NOMO-1 treated with DMSO at 0.1 percent for 48 hours (cell line): ENCODE data around the gene PREX1.

Experiments used
- DNase-seq: peaks from one replicate; lab custom pipeline; 2025; ENCODE audit not compliant: unreplicated experiment; lab: John Stamatoyannopoulos, UW

The PREX1 gene

GRCh38 chr20:48667889-48668413, 159.8 kb downstream of the PREX1 start:
- no peak for DNase-seq

DNA sequence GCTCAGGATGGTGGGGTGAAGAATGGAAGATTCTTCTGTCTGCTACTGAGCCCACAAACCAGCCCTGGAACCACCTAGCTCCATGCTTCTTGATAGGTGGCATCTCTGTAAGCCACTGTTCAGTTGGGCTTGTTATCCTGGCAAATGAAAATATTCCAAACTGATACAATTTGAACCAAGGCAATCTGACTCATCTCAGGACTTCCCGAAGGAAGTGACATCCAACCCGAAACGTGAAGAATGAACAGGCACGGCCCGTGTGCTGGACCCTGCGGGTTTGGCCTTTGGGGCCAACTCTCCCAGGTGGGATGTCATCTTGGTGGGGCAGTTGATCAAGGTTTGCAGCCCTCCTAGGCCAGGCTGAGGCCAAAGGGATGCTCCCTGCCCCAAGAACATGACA, 160.3 kb downstream of the PREX1 start:
- DNase-seq: no peak

GRCh38 chr20:48665785-48666184, 162.0 kb downstream of the PREX1 start:
- DNase-seq: no peak

GRCh38 chr20:48662711-48663110, 165.1 kb downstream of the PREX1 start:
- no peak for DNase-seq

- DNase-seq: no peak
Measured at GRCh38 chr20:48661575-48662455, 166.0 kb downstream of the PREX1 start.

DNA sequence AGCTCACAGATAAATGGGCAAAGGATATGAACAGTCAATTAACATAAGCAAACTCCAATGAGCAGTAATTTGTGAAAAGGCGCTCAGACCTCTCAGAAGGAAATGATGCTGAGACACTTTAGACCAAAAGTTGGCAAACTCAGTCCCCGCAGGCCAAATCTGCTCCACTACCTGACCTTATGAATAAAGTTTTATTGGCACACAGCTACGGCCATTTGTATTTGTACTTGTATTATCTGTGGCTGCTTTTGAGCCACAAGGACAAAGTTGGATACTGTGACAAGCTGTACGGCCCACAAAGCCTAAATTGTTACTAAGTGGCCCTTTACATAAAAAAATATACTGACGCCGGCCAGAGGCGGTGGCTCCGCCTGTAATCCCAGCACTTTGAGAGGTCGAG, 167.0 kb downstream of the PREX1 start:
- DNase-seq: no peak

DNA sequence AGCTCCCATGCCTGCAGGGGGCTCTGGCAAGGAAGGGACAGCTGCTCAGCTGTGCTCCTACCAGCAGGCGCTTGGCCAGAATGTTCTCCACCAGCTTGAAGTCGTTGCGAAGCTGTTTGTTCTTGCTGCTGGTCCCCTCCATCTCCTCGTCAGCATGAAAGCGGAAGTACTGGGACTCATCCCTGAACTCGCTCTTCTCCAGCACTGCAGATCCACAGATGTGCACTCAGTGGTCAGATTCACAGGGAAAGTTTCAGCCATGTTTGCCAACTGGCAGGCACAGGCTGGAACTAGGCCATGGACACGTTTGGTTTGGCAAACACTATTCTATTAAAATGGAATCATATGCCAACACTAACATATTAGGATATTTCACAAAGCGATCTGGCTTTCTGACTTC, 167.9 kb downstream of the PREX1 start:
- no peak for DNase-seq

DNA sequence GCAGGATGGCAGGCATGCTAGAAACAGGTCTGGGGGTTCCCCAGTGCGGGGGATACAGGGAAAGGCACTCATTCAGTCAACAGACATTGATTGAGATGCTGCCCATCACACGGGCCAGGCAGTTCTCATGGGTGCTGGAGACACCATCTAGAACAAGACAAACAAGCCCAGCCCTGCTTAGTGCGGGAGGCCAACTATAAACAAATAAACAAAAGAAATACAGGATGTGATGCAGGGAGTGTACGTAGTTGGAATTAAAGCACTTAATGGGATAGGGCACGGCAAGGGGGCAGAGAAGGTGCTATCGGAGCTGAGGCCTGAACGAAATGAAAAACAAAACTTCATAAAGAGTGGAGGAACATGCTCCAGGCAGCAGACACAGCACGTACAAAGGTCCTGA, 169.3 kb downstream of the PREX1 start:
- DNase-seq: no peak

GRCh38 chr20:48658198-48658476, 169.7 kb downstream of the PREX1 start:
- no peak for DNase-seq

DNA sequence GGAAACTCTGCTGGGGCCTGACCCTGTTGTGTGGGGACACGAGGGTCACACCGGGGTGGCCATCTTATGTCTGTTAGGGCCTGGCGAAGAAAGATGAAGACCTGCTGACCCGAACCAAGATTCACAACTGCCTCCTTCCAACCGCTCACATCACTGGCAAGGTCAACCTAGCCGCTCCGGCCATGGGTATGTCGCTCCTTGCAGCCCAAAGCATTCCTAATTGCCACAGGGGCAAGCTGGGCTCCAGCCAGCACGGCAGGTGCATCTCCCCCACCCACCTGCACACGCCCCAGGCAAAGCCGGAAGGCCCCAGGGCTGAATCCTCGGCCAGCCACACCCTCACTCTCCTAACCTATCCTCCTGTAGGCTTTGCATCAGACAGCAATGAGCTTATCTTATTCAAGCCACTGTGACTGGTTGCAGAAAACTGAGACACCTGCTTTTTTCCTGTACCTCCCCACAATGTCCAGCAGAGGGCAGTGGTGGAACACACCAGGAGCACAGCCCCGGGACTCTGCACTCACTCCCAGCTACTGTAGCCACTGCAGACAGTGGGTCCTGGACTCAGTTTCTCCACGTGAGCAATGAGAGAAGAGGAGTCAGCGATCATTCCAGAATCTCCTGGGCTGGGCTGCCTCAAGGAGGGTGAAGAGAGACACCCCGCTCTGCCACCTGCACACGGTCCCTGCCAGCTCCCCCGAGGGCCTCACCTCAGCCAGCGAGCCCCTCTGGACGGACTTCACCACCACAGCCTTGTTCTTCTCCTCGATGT, 170.2 kb downstream of the PREX1 start:
- DNase-seq: peak; percentile 55

- DNase-seq: no peak
Measured at GRCh38 chr20:48656661-48657211, 171.1 kb downstream of the PREX1 start.

GRCh38 chr20:48656137-48656536, 171.7 kb downstream of the PREX1 start:
- no peak for DNase-seq

DNA sequence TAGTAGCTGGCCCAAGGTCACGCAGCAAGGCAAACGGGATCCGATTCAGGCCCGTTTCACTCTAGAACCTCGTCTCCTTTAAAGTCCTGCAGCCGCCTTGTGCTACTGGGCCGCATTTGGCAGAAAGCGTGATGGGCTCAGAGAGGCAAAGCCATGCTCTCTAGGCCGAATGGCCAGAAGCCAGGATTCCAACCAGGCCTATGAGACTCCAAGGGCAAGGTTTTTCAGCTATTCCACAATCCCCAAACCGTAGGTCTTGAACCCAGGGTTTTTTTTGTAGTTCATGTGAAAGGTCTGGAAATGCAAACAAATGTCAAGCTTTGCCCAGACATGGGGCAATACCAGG, 174.1 kb downstream of the PREX1 start:
- DNase-seq: no peak

- no peak for DNase-seq
Measured at GRCh38 chr20:48652961-48653705, 174.7 kb downstream of the PREX1 start.

DNA sequence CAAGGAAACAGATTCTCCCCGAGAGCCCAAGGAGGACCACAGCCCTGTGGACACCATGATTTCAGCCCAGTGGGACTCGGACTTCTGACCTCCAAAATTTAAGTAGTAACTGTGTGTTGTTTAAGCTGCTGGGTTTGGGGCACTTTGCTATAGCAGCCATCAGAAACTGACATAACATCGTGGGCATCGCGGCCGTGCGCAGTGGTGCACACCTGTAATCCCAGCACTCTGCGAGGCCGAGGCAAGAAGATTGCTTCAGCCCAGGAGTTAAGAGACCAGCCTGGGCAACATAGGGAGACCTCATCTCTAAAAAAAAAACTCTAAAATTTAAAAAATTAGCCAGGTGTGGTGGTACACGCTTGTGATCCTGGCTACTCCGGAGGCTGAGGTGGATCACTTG, 175.8 kb downstream of the PREX1 start:
- DNase-seq: no peak

- no peak for DNase-seq
Measured at GRCh38 chr20:48651271-48651670, 176.5 kb downstream of the PREX1 start.

DNA sequence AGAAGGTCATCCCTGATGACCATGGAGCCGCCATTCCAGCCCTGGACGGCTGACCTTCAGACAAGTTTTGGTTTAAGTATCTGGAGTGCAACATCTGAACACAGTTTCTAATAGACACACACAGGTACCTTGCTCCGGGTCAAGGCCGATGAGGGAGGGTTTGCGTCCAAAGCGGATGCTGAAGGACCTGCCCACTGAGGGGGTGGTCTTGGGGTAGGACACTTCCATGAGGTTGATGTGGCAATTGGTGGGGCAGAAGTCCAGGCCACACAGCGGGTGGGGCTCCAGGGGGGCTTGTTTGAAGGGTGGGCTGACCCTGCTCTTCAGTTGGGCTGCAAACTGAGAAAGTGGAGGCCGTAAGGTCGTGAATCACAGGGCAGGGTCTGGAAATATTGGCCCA, 177.9 kb downstream of the PREX1 start:
- no peak for DNase-seq

GRCh38 chr20:48649104-48649626, 178.6 kb downstream of the PREX1 start:
- no peak for DNase-seq

GRCh38 chr20:48648482-48649051, 179.2 kb downstream of the PREX1 start:
- DNase-seq: no peak

GRCh38 chr20:48647858-48648257, 179.9 kb downstream of the PREX1 start:
- DNase-seq: no peak

DNA sequence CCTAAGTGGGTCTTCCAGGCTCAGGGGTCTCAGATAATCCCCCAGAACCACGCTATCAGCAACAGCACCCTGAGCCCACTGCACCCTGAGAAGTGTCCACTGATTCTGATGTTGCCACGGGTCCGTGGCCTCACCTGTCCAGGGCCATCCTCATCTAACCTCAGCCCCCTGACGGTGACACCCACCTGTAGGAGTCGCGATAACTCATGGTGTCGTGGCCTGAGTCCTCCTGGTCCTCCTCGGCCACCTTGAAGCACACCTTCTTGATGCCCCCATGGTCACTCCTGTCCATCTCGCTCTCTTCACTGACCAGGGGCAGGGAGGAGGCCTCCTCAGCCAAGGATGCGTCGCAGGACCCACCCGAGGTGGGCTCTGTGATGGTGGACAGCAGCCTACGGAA, 182.1 kb downstream of the PREX1 start:
- DNase-seq: no peak
